HG03135 (cell line): ENCODE data around the gene TNRC6B.
"Not testable (repeated sequence)": the region's sequence is repeated elsewhere in the genome, so short reads cannot be mapped to it uniquely, and the experiment has no call there.

Source experiments
- ATAC-seq: cut with Tn5 transposase; IDR thresholded peaks from one replicate; pipeline ENCODE4 v1.9.1; 2021; ENCODE audit warnings: mild to moderate bottlenecking, moderate library complexity; ENCODE audit not compliant: unreplicated experiment

The TNRC6B gene

GRCh38 chr22:40177738-40178416 lies at the start of gene TNRC6B:
TSS of gene TNRC6B (plus strand) at chr22:40177925. CDS start at chr22:40178136, 211 bp downstream.
- ATAC-seq, result peak; percentile 94

GRCh38 chr22:40128989-40129388 lies 48.7 kb upstream of the TNRC6B start:
- ATAC-seq, result no peak

- no peak for ATAC-seq
Observed at GRCh38 chr22:40137132-40137531, 40.6 kb upstream of the TNRC6B start.

- no peak for ATAC-seq
Observed at GRCh38 chr22:40138866-40139265, 38.9 kb upstream of the TNRC6B start.

GRCh38 chr22:40147388-40148176 lies 30.1 kb upstream of the TNRC6B start:
- ATAC-seq, result no peak

GRCh38 chr22:40153192-40153591 lies 24.5 kb upstream of the TNRC6B start:
- no peak for ATAC-seq

- ATAC-seq, result no peak
Observed at GRCh38 chr22:40153705-40154104, 24.0 kb upstream of the TNRC6B start.

GRCh38 chr22:40156001-40156516 lies 21.7 kb upstream of the TNRC6B start:
- ATAC-seq, result no peak

- not testable (repeated sequence) for ATAC-seq
Observed at GRCh38 chr22:40156682-40157081, 21.0 kb upstream of the TNRC6B start.

- no peak for ATAC-seq
Observed at GRCh38 chr22:40157330-40157945, 20.3 kb upstream of the TNRC6B start.

GRCh38 chr22:40161194-40161593 lies 16.5 kb upstream of the TNRC6B start:
- no peak for ATAC-seq

GRCh38 chr22:40165537-40165936 lies 12.2 kb upstream of the TNRC6B start:
- ATAC-seq, result not testable (repeated sequence)

GRCh38 chr22:40175611-40176244 lies 2.0 kb upstream of the TNRC6B start:
- no peak for ATAC-seq

- ATAC-seq, result peak; percentile 2
Observed at GRCh38 chr22:40176921-40177737, 596 bp upstream of the TNRC6B start.

- no peak for ATAC-seq
Observed at GRCh38 chr22:40178417-40179409, 988 bp downstream of the TNRC6B start.

- no peak for ATAC-seq
Observed at GRCh38 chr22:40179526-40179925, 1.8 kb downstream of the TNRC6B start.

GRCh38 chr22:40180403-40180802 lies 2.7 kb downstream of the TNRC6B start:
- ATAC-seq, result no peak

GRCh38 chr22:40181323-40181722 lies 3.6 kb downstream of the TNRC6B start:
- ATAC-seq, result no peak

- no peak for ATAC-seq
Observed at GRCh38 chr22:40182231-40182835, 4.6 kb downstream of the TNRC6B start.
